KMS-11 (cell line): ENCODE measurements around the gene RBM38.

ENCODE experiments used
- H2AFZ ChIP-seq: fragments of 200-600 bp; sonication (generic); 2 replicates; pipeline ENCODE4 v1.6.1; 2016; ENCODE audit warnings: antibody characterized with exemption, mixed run types, low read depth
- H3K27ac ChIP-seq: fragments of 200-600 bp; sonication (generic); 2 replicates; pipeline ENCODE4 v1.6.1; 2016; ENCODE audit warnings: mild to moderate bottlenecking, mixed run types
- H3K27me3 ChIP-seq: fragments of 200-600 bp; sonication (generic); 2 replicates; pipeline ENCODE4 v1.6.1; 2017; ENCODE audit warnings: mild to moderate bottlenecking, low read depth, mixed run types, moderate library complexity; ENCODE audit not compliant: insufficient read depth
- H3K36me3 ChIP-seq: fragments of 200-600 bp; sonication (generic); 2 replicates; pipeline ENCODE4 v1.6.1; 2017; ENCODE audit warnings: mild to moderate bottlenecking, mixed run types; ENCODE audit not compliant: insufficient read depth
- H3K4me1 ChIP-seq: fragments of 200-600 bp; sonication (generic); 2 replicates; pipeline ENCODE4 v1.6.1; 2016; ENCODE audit warnings: mild to moderate bottlenecking, low read depth, mixed run types; ENCODE audit not compliant: poor library complexity, severe bottlenecking
- H3K4me2 ChIP-seq: fragments of 200-600 bp; sonication (generic); 2 replicates; pipeline ENCODE4 v1.7.0; 2016; ENCODE audit warnings: mild to moderate bottlenecking, mixed run types
- H3K4me3 ChIP-seq: fragments of 200-600 bp; sonication (generic); IDR thresholded peaks from 2 replicates; pipeline ENCODE4 v1.6.1; 2017; ENCODE audit warnings: low read depth, low read length, mixed read lengths; ENCODE audit not compliant: insufficient read depth
- H3K79me2 ChIP-seq: fragments of 200-600 bp; sonication (generic); 2 replicates; pipeline ENCODE4 v1.6.1; 2016; ENCODE audit warnings: low read depth, mixed run types; ENCODE audit not compliant: insufficient read depth
- H3K9ac ChIP-seq: fragments of 200-600 bp; sonication (generic); 2 replicates; pipeline ENCODE4 v1.6.1; 2016; ENCODE audit warnings: mild to moderate bottlenecking, mixed run types
- H4K20me1 ChIP-seq: fragments of 200-600 bp; sonication (generic); 2 replicates; pipeline ENCODE4 v1.6.1; 2016; ENCODE audit warnings: mild to moderate bottlenecking, mixed run types; ENCODE audit not compliant: insufficient read depth
- TF ChIP-seq, protein P1 (sequence below): fragments of 200-600 bp; sonication (generic); conservative IDR thresholded peaks from 2 replicates; pipeline ENCODE4 v1.6.1; 2017; ENCODE audit warnings: low read depth, mild to moderate bottlenecking, antibody characterized with exemption, low read length, moderate library complexity, mixed read lengths

RBM38 gene

DNA sequence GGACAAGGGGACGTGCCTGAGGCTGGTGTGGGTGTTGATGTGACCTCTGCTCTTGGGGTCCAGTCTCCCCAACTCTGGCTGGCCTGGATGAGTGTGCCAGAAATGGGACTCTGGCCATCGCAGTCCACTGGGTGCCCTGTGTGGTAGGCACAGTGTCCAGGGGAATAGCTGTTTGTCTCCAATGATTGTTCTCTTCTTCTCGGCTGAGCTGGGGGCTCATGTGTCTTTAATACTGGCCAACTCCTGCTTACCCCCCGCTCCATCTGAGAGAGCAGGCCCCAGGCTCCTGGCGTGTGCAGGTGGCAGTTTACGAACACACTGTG is 45.0 kb downstream of the RBM38 start:
- Histone ChIP-seq H2AFZ (no peak overlapping the region), H3K4me1 (peaks cover 22% of the 10 kb centered on the region), H3K4me3 (no peak overlapping the region), H3K27ac (no peak overlapping the region), H3K79me2 (no peaks in the 10 kb centered on the region), H3K36me3 (no peaks in the 10 kb centered on the region), H3K4me2 (no peak overlapping the region), H3K9ac (no peak overlapping the region), H4K20me1 (no peaks in the 10 kb centered on the region), H3K27me3 (no peaks in the 10 kb centered on the region)
- TF ChIP-seq, protein P1, sequence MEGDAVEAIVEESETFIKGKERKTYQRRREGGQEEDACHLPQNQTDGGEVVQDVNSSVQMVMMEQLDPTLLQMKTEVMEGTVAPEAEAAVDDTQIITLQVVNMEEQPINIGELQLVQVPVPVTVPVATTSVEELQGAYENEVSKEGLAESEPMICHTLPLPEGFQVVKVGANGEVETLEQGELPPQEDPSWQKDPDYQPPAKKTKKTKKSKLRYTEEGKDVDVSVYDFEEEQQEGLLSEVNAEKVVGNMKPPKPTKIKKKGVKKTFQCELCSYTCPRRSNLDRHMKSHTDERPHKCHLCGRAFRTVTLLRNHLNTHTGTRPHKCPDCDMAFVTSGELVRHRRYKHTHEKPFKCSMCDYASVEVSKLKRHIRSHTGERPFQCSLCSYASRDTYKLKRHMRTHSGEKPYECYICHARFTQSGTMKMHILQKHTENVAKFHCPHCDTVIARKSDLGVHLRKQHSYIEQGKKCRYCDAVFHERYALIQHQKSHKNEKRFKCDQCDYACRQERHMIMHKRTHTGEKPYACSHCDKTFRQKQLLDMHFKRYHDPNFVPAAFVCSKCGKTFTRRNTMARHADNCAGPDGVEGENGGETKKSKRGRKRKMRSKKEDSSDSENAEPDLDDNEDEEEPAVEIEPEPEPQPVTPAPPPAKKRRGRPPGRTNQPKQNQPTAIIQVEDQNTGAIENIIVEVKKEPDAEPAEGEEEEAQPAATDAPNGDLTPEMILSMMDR = no peak

DNA sequence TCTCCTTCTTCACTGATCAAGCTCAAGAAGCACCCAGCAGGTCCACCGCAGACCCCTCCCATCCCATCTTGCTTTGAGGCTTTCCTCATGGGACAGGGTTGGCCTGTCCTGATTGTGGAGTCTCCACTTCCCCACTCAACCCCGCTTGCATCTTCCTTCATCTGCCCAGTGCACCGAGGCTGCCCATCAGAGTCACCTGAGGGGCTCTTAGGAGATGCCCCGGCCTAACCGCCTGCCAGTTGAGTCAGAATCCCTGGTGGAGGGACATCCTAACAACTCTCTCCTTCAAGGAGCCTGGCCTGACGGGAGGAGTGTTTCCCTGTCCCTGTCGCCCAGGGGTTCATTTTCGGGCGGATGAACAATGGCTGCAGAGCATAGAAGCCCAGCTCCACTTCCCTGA is 46.1 kb downstream of the RBM38 start:
- peaks cover 18% of the 10 kb centered on the region for H3K4me1 ChIP-seq
- H4K20me1 ChIP-seq = no peaks in the 10 kb centered on the region
- H3K4me2 ChIP-seq = no peak overlapping the region
- no peak overlapping the region for H3K27ac ChIP-seq
- TF ChIP-seq, protein P1 = no peak
- no peak overlapping the region for H3K9ac ChIP-seq
- no peaks in the 10 kb centered on the region for H3K79me2 ChIP-seq
- H3K36me3 ChIP-seq = no peaks in the 10 kb centered on the region
- no peak overlapping the region for H3K4me3 ChIP-seq
- H3K27me3 ChIP-seq = no peaks in the 10 kb centered on the region
- H2AFZ ChIP-seq = no peak overlapping the region

DNA sequence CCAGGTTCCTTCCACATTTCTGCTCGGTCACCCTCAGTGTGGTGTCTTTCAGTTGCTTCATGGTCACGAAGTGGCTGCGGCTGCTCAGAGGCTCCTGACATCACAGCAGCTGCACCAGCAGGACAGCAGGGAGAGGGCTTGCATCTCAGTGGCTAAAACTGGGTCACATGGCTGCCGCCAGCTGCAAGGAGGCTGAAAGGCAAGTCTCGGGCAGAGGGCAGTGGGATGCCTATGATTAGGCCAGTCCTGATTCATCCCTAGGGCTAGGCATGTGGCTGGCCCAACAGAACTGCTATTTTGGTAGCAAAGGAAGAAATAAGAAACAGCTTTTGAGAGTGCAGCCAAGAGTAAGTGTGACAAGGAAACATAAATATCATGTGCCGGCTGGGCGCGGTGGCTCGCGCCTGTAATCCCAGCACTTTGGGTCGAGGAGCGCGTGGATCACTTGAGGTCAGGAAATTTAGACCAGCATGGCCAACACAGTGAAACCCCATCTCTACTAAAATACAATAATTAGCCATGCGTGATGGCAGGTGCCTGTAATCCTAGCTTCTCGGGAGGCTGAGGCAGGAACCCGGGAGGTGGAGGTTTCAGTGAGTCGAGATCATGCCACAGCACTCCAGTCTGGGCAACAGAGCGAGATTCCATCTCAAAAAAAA is 46.6 kb downstream of the RBM38 start:
- Histone ChIP-seq H2AFZ (no peak overlapping the region), H3K4me2 (no peak overlapping the region), H3K9ac (no peak overlapping the region), H3K79me2 (no peaks in the 10 kb centered on the region), H3K4me1 (peaks cover 12% of the 10 kb centered on the region), H3K27ac (no peak overlapping the region), H3K36me3 (no peaks in the 10 kb centered on the region), H4K20me1 (no peaks in the 10 kb centered on the region), H3K4me3 (no peak overlapping the region), H3K27me3 (no peaks in the 10 kb centered on the region)
- TF ChIP-seq, protein P1 = no peak

DNA sequence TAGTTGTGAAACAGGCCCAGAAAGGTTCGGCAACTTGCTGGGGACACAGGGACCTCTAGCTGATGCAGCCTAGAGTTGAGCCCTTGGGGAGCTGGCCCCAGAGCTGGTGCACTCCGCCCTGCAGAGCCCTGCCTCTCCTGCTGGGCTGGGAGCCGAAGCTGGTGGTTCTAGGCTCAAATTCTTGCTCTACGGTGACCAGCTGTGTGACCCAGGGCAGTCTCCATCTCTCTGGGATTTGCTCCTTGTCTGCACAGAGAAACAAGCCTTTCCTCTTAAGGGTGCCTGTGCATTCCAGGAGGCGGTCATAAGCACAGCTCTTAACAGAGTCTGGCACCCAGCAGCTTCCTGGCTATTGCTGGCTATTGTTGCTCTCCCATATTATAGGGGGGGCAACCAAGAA is 47.4 kb downstream of the RBM38 start:
- H3K4me1 ChIP-seq = peaks cover 5% of the 10 kb centered on the region
- no peak overlapping the region for H3K4me3 ChIP-seq
- H3K27ac ChIP-seq = no peak overlapping the region
- no peaks in the 10 kb centered on the region for H4K20me1 ChIP-seq
- TF ChIP-seq, protein P1 = no peak
- no peak overlapping the region for H3K9ac ChIP-seq
- H3K36me3 ChIP-seq = no peaks in the 10 kb centered on the region
- H3K79me2 ChIP-seq = no peaks in the 10 kb centered on the region
- H2AFZ ChIP-seq = no peak overlapping the region
- H3K27me3 ChIP-seq = no peaks in the 10 kb centered on the region
- no peak overlapping the region for H3K4me2 ChIP-seq
